Fibroblast of lung (primary cell): ENCODE measurements around the gene GNL2.

Source experiments
- EZH2 ChIP-seq: IDR thresholded peaks from 2 replicates; pipeline ENCODE4 v1.5.1; 2012; ENCODE audit warnings: low read length, control low read depth, mild to moderate bottlenecking; ENCODE audit errors: missing control alignments
- TF ChIP-seq, protein P1 (sequence below), 2 donors: IDR thresholded peaks in 1 of 2; conservative IDR thresholded peaks in 1 of 2; 1 replicate in 1 of 2; 2 replicates in 1 of 2; pipeline ENCODE4 v1.5.1; 2011 to 2012; ENCODE audit warnings: low read length in 2 of 2, control low read depth in 1 of 2, inconsistent platforms in 1 of 2, low read depth in 1 of 2, mild to moderate bottlenecking in 1 of 2

DNA sequence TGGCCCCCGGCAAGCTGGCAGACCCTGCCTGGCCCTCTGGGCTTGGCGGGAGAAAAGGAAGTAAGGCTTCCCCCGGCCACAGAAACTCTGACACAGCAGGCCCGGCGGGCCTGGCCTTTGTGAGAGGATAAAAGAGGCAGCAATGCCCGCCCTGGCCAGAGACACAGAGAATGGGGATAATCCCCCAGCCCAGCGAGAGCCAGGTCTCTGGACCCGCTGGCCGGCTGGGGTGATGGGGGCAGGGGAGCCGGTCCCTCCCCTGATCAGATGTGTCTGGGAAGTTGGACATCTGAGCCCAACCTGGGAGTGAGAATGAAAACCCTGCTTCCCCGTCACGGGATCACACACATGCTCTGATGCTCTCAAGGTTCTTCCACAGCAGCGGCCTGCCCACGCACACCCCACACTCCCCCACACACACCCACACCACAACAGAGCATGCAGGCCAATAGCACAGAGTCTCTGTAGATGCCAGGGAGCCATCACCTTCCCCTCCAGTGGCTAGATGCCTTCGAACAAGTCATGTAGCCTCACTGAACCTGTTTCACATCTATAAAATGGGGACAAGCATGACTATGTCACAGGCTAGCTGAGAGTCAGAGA, 34.8 kb upstream of the GNL2 start:
- no peak for TF ChIP-seq EZH2
- TF ChIP-seq, protein P1, sequence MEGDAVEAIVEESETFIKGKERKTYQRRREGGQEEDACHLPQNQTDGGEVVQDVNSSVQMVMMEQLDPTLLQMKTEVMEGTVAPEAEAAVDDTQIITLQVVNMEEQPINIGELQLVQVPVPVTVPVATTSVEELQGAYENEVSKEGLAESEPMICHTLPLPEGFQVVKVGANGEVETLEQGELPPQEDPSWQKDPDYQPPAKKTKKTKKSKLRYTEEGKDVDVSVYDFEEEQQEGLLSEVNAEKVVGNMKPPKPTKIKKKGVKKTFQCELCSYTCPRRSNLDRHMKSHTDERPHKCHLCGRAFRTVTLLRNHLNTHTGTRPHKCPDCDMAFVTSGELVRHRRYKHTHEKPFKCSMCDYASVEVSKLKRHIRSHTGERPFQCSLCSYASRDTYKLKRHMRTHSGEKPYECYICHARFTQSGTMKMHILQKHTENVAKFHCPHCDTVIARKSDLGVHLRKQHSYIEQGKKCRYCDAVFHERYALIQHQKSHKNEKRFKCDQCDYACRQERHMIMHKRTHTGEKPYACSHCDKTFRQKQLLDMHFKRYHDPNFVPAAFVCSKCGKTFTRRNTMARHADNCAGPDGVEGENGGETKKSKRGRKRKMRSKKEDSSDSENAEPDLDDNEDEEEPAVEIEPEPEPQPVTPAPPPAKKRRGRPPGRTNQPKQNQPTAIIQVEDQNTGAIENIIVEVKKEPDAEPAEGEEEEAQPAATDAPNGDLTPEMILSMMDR (conservative IDR thresholded peaks at IDR 0.05 in 1 of 2, IDR thresholded peaks at IDR 0.05 in 1 of 2; ENCODE audit: low read depth in 1 of 2, low read length in 2 of 2), result no peak
